HG03045 (cell line): Measurements from ENCODE around the gene MAP7.
"Not testable (repeated sequence)": the region's sequence is repeated elsewhere in the genome, so short reads cannot be mapped to it uniquely, and the experiment has no call there.

Source experiments
- ATAC-seq: cut with Tn5 transposase; IDR thresholded peaks from one replicate; pipeline ENCODE4 v1.9.1; 2021; ENCODE audit warnings: mild to moderate bottlenecking, moderate library complexity; ENCODE audit not compliant: unreplicated experiment

Gene MAP7

GRCh38 chr6:136401236-136401635 lies 149.0 kb downstream of the MAP7 start:
- not testable (repeated sequence) for ATAC-seq

- no peak for ATAC-seq
Observed at GRCh38 chr6:136398453-136398852, 151.8 kb downstream of the MAP7 start.

DNA sequence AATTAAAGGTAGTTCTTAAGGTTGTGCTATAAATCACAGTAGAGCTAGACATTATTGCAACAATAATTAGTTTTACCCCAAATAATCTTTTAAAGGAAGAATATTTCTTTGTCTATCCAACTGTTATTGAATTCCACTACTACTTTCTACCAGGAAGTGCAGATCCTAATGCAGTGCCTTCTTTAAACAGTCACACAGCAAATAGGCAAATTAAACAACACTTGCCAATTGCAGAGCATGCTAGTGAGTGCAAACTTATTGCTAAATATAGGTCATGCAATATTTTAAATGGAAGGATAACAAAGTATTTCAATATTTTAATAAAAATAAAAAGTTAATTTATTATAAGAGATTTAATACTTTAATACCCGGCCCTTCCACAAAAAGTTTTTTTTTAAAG lies 153.3 kb downstream of the MAP7 start:
- ATAC-seq, result no peak

- ATAC-seq, result not testable (repeated sequence)
Observed at GRCh38 chr6:136390959-136391358, 159.3 kb downstream of the MAP7 start.

DNA sequence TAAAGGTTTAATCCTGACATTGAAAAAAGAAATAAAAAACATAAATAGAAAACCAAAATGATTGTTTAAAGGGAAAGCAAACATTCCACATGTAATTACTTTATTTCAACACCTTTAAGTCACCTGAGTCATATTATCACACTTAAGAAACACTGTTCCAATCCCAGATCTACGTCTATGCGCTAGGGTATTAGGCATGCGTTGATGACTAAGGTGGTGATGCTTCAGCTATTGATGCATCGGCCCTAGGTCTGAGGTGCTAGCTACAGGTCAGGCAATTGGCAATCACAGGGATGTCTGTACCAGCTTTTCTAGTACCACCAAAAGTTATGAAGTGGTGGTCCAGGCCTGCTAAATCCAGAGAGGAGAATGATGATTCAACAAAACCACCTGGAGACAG lies 162.9 kb downstream of the MAP7 start:
- ATAC-seq, result no peak

DNA sequence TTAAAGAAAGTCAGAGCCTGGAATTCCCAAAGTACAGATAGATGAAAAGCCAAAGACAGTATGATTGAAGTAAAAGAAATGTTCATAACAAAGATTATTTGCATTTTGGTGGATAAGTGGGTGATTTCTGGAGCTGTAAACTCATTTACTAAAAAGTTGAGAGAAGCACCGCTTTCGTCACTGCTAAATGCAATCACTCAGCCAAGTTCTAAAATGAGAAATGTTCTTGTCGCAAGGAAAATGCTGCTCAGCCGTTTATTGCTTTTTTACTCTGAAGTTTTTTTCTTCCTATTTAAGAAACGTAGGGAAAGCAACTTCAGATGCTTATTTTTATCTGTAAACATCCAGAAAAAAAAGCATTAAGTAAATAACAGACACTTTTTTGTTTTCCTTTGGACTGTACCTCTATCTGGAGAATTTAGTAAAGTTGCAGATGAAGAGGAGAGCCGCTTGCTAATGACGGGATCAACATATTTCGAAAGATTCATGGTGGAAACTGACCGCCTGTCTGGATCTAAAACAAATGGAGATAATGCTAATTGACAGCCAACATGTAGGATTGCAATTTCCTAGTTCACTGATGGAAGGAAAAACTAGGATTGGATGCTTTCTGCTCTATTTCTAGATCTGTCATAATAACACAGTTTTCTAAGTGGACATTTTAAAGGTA lies 166.8 kb downstream of the MAP7 start:
- ATAC-seq, result no peak

GRCh38 chr6:136382676-136383252 lies 167.5 kb downstream of the MAP7 start:
- no peak for ATAC-seq

DNA sequence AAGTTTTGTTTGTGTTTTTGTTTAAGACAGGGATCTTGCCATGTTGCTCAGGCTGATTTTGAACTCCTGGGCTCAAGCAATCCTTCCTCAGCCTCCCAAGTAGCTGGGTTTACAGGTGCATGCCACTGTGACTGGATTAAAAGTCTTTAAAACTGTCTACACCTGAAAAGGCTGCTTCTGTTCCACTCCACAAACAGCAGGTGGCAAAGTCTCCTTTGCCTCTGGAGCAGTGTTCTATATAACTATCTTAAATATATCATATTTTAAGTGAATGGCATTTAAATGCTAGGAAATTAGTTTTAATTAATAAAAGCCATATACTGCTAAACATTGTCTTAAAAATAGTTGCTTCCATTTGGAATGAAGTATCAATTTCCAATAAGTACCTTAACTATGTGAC lies 171.3 kb downstream of the MAP7 start:
- no peak for ATAC-seq

GRCh38 chr6:136375836-136376235 lies 174.4 kb downstream of the MAP7 start:
- ATAC-seq, result not testable (repeated sequence)

DNA sequence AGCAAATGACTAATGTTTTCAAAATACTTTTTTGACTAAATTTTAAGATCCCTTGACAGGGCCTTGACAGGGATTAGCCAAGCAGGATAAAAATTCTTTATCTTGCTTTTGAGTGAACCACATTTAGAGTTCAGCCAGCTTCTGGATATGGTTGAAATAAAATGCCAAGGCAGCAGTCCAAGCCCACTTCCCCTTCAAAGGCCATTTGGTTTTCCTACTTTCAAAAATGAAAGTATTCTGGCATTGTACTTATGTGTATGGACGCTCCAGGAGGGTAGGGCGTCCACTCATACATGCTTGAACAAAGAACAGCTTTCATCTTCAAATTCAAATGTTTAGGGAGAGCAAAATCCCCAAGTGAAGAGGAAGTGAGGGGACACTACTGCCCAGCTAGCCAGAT lies 178.3 kb downstream of the MAP7 start:
- ATAC-seq, result no peak

DNA sequence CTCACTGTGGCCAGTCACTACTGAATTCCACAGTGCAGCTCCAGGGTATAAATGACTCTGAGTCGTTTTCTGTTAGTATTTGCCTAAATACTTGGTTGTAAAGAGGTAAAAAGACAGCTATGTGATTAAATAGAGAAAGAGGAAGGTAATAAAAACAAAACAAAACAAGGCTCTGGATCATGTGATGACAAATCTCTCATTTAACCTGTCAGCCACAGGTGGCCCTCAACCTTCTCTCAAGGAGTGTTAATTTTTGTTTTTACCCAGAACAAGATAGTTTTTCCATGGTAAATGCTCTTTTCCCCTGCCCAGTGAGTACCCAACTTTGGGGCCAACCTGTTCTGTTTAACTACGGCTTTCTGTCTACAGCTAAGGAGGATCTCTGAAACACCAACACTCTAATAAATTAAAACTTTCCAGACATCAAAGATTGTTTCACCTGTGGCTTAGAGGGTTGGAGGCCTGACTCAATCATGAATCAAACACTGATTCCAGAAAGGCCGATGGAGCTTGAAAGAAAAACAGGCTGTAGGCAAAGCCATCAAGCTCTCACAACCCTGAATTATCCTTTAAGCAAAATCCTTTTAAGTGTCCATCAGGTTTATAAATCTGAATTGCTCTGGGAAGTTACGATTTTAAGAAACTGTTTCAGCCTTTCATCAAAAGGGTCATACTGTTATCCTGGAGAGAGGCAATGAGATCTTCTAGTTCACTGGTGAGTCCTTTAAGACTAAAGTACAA lies 179.1 kb downstream of the MAP7 start:
- ATAC-seq, result no peak

DNA sequence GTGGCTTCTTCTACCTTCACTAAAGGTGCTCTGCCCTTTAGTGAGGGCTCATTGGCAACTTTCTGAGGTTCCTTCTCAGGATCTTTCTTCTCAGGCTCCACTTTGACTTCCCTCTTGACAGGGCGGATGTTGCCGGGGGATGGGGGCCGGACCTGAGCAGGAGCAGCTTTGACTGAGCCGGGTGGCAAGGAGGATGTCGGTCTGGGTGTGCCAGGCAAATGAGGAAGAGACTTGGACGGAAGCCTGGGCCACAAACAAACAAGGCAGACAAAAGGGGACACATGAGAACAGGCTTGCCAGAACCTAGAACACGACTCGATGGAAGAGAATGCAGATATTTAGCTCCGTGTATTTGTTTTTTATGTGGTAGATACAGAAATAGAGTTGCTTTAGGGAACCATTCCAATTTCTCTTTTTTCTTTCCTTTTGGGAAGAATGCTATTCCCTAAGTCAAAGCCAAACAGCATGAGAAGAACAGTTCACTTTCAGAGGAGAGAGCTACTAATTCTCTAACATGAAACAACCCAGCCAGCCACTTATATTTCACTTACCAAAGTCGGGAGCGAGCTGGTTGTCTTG lies 184.4 kb downstream of the MAP7 start:
- no peak for ATAC-seq

- no peak for ATAC-seq
Observed at GRCh38 chr6:136362421-136363356, 187.5 kb downstream of the MAP7 start.

DNA sequence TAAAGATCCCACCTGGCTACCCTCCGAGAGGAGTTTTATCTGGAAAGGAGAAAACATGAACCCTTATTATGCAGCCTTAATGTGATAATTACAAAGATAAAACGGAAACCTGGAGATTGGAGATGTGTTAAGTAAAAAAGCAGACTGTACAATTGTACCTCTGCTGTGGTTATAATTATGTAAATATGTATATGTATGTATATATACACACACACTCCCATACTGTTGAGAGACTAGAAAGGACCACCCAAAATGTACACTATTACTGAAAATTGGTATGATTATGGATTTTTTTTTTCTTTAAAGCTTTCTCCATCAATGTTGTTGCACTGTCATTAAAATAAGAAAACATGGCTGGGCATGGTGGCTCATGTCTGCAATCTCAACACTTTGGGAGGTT lies 188.4 kb downstream of the MAP7 start:
- ATAC-seq, result no peak

- ATAC-seq, result no peak
Observed at GRCh38 chr6:136360783-136361182, 189.4 kb downstream of the MAP7 start.

- ATAC-seq, result no peak
Observed at GRCh38 chr6:136359851-136360250, 190.4 kb downstream of the MAP7 start.

GRCh38 chr6:136351518-136352110 lies 198.6 kb downstream of the MAP7 start:
- no peak for ATAC-seq

- ATAC-seq, result no peak
Observed at GRCh38 chr6:136350914-136351313, 199.3 kb downstream of the MAP7 start.

DNA sequence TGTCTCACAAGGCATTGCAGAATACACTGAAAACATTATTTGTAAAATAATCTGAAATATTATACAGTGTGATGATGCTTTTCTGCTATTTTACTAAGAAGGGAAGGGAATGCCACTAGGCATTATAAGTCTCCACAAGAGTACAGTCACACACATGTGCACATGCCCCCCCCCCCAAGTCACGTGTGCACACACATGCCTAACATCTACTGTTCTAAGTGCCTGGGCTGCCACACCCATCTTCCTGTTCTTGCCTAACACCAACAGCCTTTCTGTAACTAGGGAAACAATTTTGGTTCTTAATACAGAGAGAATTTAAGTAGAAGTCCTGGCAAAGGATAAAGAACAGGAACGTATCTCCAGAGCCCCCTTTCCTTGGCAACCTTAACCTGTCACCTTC lies 202.4 kb downstream of the MAP7 start:
- ATAC-seq, result no peak

DNA sequence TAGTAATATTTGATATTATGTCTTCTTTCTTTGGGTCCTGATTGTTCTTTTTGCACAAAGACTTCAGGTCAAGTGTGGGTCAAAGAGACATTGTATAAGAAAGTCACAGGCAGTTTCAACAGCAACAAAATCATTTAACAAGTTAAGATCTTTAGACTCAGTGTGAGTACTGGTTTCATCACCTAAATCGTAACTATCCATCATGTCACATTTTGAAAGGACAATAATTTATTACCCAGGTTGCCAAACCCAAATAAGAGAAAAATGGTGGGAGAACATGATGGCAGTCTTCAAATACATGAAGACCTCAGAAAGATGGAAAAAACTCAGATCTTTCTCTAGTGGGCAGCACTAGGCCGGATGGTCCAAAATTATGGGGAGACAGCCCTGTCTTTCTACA lies 205.1 kb downstream of the MAP7 start:
- ATAC-seq, result no peak
